Trophoblast cell (in vitro differentiated cells and primary cell): ENCODE data around the gene TNFSF4.

Experiments used
- DNase-seq, 2 donors: peaks; one replicate each; pipeline ENCODE4 v3.0.0-alpha.2; 2016
- H2AFZ ChIP-seq: 2 replicates; pipeline ENCODE4 v1.6.1; 2013; ENCODE audit warnings: low read length, moderate library complexity, mild to moderate bottlenecking; ENCODE audit not compliant: insufficient read depth, poor library complexity
- H2AK5ac ChIP-seq: 2 replicates; pipeline ENCODE4 v1.6.1; 2013; ENCODE audit warnings: mild to moderate bottlenecking, low read length
- H2BK120ac ChIP-seq: 2 replicates; pipeline ENCODE4 v1.6.1; 2013; ENCODE audit warnings: low read length, mild to moderate bottlenecking, moderate library complexity; ENCODE audit not compliant: insufficient read depth, poor library complexity
- H2BK12ac ChIP-seq: 2 replicates; pipeline ENCODE4 v1.6.1; 2013; ENCODE audit warnings: mild to moderate bottlenecking, low read length, moderate library complexity
- H2BK5ac ChIP-seq: 2 replicates; pipeline ENCODE4 v1.6.1; 2013; ENCODE audit warnings: low read length, low read depth, moderate library complexity, mild to moderate bottlenecking; ENCODE audit not compliant: poor library complexity
- H3K14ac ChIP-seq: 2 replicates; pipeline ENCODE4 v1.6.1; 2013; ENCODE audit warnings: mild to moderate bottlenecking, low read length
- H3K18ac ChIP-seq: 2 replicates; pipeline ENCODE4 v1.6.1; 2013; ENCODE audit warnings: mild to moderate bottlenecking, low read length
- H3K23ac ChIP-seq: 2 replicates; pipeline ENCODE4 v1.6.1; 2013; ENCODE audit warnings: low read length
- H3K27ac ChIP-seq: 2 replicates; pipeline ENCODE4 v1.5.1; 2013; ENCODE audit warnings: low read depth, mild to moderate bottlenecking, inconsistent platforms, low read length, moderate library complexity
- H3K27me3 ChIP-seq: 2 replicates; pipeline ENCODE4 v1.6.1; 2013; ENCODE audit warnings: inconsistent platforms, mild to moderate bottlenecking, low read length, moderate library complexity; ENCODE audit not compliant: insufficient read depth
- H3K36me3 ChIP-seq, 2 experiments: 1 replicate in 1 of 2; 2 replicates in 1 of 2; pipeline ENCODE4 v1.6.1; 2013; ENCODE audit warnings: low read length in 2 of 2, mild to moderate bottlenecking in 2 of 2, moderate library complexity in 1 of 2; ENCODE audit not compliant: insufficient read depth in 2 of 2, control insufficient read depth in 1 of 2
- H3K4ac ChIP-seq: 2 replicates; pipeline ENCODE4 v1.6.1; 2013; ENCODE audit warnings: low read depth, mild to moderate bottlenecking, low read length, moderate library complexity
- H3K4me1 ChIP-seq, 2 experiments: 1 replicate in 1 of 2; 2 replicates in 1 of 2; pipeline ENCODE4 v1.6.1; 2013; ENCODE audit warnings: low read length in 2 of 2, mild to moderate bottlenecking in 2 of 2, moderate library complexity in 1 of 2; ENCODE audit not compliant: insufficient read depth in 2 of 2, control insufficient read depth in 1 of 2
- H3K4me2 ChIP-seq: 2 replicates; pipeline ENCODE4 v1.6.1; 2013; ENCODE audit warnings: inconsistent platforms, mild to moderate bottlenecking, low read length, moderate library complexity
- H3K4me3 ChIP-seq: 2 replicates; pipeline ENCODE4 v1.5.1; 2013; ENCODE audit warnings: mild to moderate bottlenecking, low read depth, low read length, inconsistent platforms
- H3K79me1 ChIP-seq: one replicate; pipeline ENCODE4 v1.6.1; 2013; ENCODE audit warnings: low read length
- H3K79me2 ChIP-seq: 2 replicates; pipeline ENCODE4 v1.6.1; 2013; ENCODE audit warnings: low read length, mild to moderate bottlenecking; ENCODE audit not compliant: control insufficient read depth, insufficient read depth, poor library complexity
- H3K9ac ChIP-seq: 2 replicates; pipeline ENCODE4 v1.6.1; 2013; ENCODE audit warnings: mild to moderate bottlenecking, low read length
- H3K9me3 ChIP-seq: 2 replicates; pipeline ENCODE4 v1.6.1; 2013; ENCODE audit warnings: low read depth, mild to moderate bottlenecking, control low read depth, inconsistent platforms, low read length; ENCODE audit not compliant: insufficient read depth
- H4K12ac ChIP-seq: 2 replicates; pipeline ENCODE4 v1.6.1; 2013; ENCODE audit warnings: low read depth, mild to moderate bottlenecking, low read length, moderate library complexity
- H4K8ac ChIP-seq: 2 replicates; pipeline ENCODE4 v1.6.1; 2013; ENCODE audit warnings: low read depth, mild to moderate bottlenecking, low read length, moderate library complexity
- H4K91ac ChIP-seq: one replicate; pipeline ENCODE4 v1.6.1; 2013; ENCODE audit warnings: low read depth, mild to moderate bottlenecking, low read length, moderate library complexity
- WGBS: extraction: QIAGEN DNeasy Blood & Tissue Kit; methylation state at CpG from one replicate; pipeline ENCODE4 v1.1.7; 2013; ENCODE audit warnings: missing lambda C conversion rate; ENCODE audit not compliant: insufficient read length, insufficient coverage; ENCODE audit errors: extremely low coverage; 5-methylcytosine and 5-hydroxymethylcytosine counted together

Gene TNFSF4

GRCh38 chr1:173164178-173164577 is 43.0 kb downstream of the TNFSF4 start:
- Histone ChIP-seq H4K91ac (no peak overlapping the region), H3K79me1 (no peaks in the 10 kb centered on the region), H3K4me3 (no peak overlapping the region), H3K27ac (no peak overlapping the region), H3K18ac (no peak overlapping the region), H3K4me1 (no peaks in the 10 kb centered on the region), H3K9me3 (no peaks in the 10 kb centered on the region), H2BK5ac (no peak overlapping the region), H3K36me3 (no peaks in the 10 kb centered on the region), H2AK5ac (no peak overlapping the region), H3K27me3 (no peaks in the 10 kb centered on the region), H3K23ac (no peak overlapping the region), H3K4me2 (no peak overlapping the region), H2BK12ac (no peak overlapping the region), H3K79me2 (no peaks in the 10 kb centered on the region), H4K12ac (no peak overlapping the region), H3K14ac (no peak overlapping the region), H3K9ac (no peak overlapping the region), H2AFZ (no peak overlapping the region), H2BK120ac (no peak overlapping the region), H4K8ac (no peak overlapping the region), H3K4ac (no peak overlapping the region)
- no peak for DNase-seq
- WGBS = no CpG with 5 or more reads among the region's 1 CpG

GRCh38 chr1:173163222-173163621 is 43.9 kb downstream of the TNFSF4 start:
- WGBS = no CpG with 5 or more reads among the region's 2 CpGs
- Histone ChIP-seq H3K27ac (no peak overlapping the region), H4K8ac (no peak overlapping the region), H2BK12ac (no peak overlapping the region), H4K91ac (no peak overlapping the region), H3K14ac (no peak overlapping the region), H3K23ac (no peak overlapping the region), H3K4me2 (no peak overlapping the region), H3K9ac (no peak overlapping the region), H3K4me3 (no peak overlapping the region), H3K36me3 (no peaks in the 10 kb centered on the region), H2BK5ac (no peak overlapping the region), H3K18ac (no peak overlapping the region), H3K4ac (no peak overlapping the region), H3K79me1 (no peaks in the 10 kb centered on the region), H3K4me1 (no peaks in the 10 kb centered on the region), H3K9me3 (no peaks in the 10 kb centered on the region), H2AK5ac (no peak overlapping the region), H2AFZ (no peak overlapping the region), H3K27me3 (no peaks in the 10 kb centered on the region), H2BK120ac (no peak overlapping the region), H3K79me2 (no peaks in the 10 kb centered on the region), H4K12ac (no peak overlapping the region)
- DNase-seq = no peak

GRCh38 chr1:173162601-173163000 is 44.5 kb downstream of the TNFSF4 start:
- Histone ChIP-seq H3K14ac (no peak overlapping the region), H2AFZ (no peak overlapping the region), H2BK12ac (no peak overlapping the region), H2BK5ac (no peak overlapping the region), H3K4me2 (no peak overlapping the region), H3K18ac (no peak overlapping the region), H3K36me3 (no peaks in the 10 kb centered on the region), H2BK120ac (no peak overlapping the region), H3K23ac (no peak overlapping the region), H3K4me3 (no peak overlapping the region), H3K9me3 (no peaks in the 10 kb centered on the region), H3K4me1 (no peaks in the 10 kb centered on the region), H3K27me3 (no peaks in the 10 kb centered on the region), H4K12ac (no peak overlapping the region), H3K27ac (no peak overlapping the region), H4K91ac (no peak overlapping the region), H3K79me2 (no peaks in the 10 kb centered on the region), H3K4ac (no peak overlapping the region), H4K8ac (no peak overlapping the region), H3K79me1 (no peaks in the 10 kb centered on the region), H2AK5ac (no peak overlapping the region), H3K9ac (no peak overlapping the region)
- DNase-seq = peak in 1 of 2 donors; percentile 15
- WGBS = no CpG with 5 or more reads among the region's 1 CpG

- Histone ChIP-seq H2BK5ac (no peak overlapping the region), H4K12ac (no peak overlapping the region), H4K8ac (no peak overlapping the region), H3K4me2 (no peak overlapping the region), H3K23ac (no peak overlapping the region), H3K9me3 (no peaks in the 10 kb centered on the region), H3K79me2 (no peaks in the 10 kb centered on the region), H2BK12ac (no peak overlapping the region), H3K4ac (no peak overlapping the region), H2AK5ac (no peak overlapping the region), H2AFZ (no peak overlapping the region), H3K27me3 (no peaks in the 10 kb centered on the region), H3K18ac (no peak overlapping the region), H3K27ac (no peak overlapping the region), H2BK120ac (no peak overlapping the region), H3K4me1 (no peaks in the 10 kb centered on the region), H3K79me1 (no peaks in the 10 kb centered on the region), H3K36me3 (no peaks in the 10 kb centered on the region), H4K91ac (no peak overlapping the region), H3K9ac (no peak overlapping the region), H3K14ac (no peak overlapping the region), H3K4me3 (no peak overlapping the region)
- DNase-seq = peak in 1 of 2 donors; percentile 5
- WGBS = no CpG with 5 or more reads among the region's 3 CpGs
Observed at GRCh38 chr1:173161510-173162221, 45.5 kb downstream of the TNFSF4 start.
